ENCODE results near the gene MON1A. TPM values are rescaled to one million over a fixed set of nuclear protein-coding genes. Genes with fewer than 3 reads are reported as not detected.
"Not testable (repeated sequence)": the region's sequence is repeated elsewhere in the genome, so short reads cannot be mapped to it uniquely, and the experiment has no call there.

Gene MON1A
- total RNA-seq, 1 donor from 2014 or later, result 18.1 TPM

- no peak for DNase-seq (ENCODE audit: low read depth)
These were observed 1.8 kb downstream of the MON1A start for GRCh38 chr3:49927798-49928197.

GRCh38 chr3:49926117-49926728 is 3.4 kb downstream of the MON1A start:
- no peak for DNase-seq (ENCODE audit: low read depth)
- TF ChIP-seq CTCF (IDR thresholded peaks at IDR 0.05; ENCODE audit: insufficient read depth, low read length, poor library complexity, severe bottlenecking), result no peak
- Histone ChIP-seq H3K4me3 (ENCODE audit: low read depth, low read length) (no peak overlapping the region), H3K36me3 (ENCODE audit: control insufficient read depth, insufficient read depth, low read length) (no peaks in the 10 kb centered on the region), H3K27me3 (ENCODE audit: control insufficient read depth, insufficient read depth, low read length) (no peaks in the 10 kb centered on the region)

More at GRCh38 chr3:49927798-49928197, 1.8 kb downstream of the MON1A start:
- TF ChIP-seq CTCF (IDR thresholded peaks at IDR 0.05; ENCODE audit: insufficient read depth, low read length, poor library complexity, severe bottlenecking), result no peak
- Histone ChIP-seq H3K27me3 (ENCODE audit: control insufficient read depth, insufficient read depth, low read length) (no peaks in the 10 kb centered on the region), H3K36me3 (ENCODE audit: control insufficient read depth, insufficient read depth, low read length) (no peaks in the 10 kb centered on the region), H3K4me3 (ENCODE audit: low read depth, low read length) (no peak overlapping the region)

GRCh38 chr3:49925485-49925884 is 4.1 kb downstream of the MON1A start:
- Histone ChIP-seq H3K36me3 (ENCODE audit: control insufficient read depth, insufficient read depth, low read length) (no peaks in the 10 kb centered on the region), H3K27me3 (ENCODE audit: control insufficient read depth, insufficient read depth, low read length) (no peaks in the 10 kb centered on the region), H3K4me3 (ENCODE audit: low read depth, low read length) (no peak overlapping the region)
- no peak for DNase-seq (ENCODE audit: low read depth)
- TF ChIP-seq CTCF (IDR thresholded peaks at IDR 0.05; ENCODE audit: insufficient read depth, low read length, poor library complexity, severe bottlenecking), result no peak

- Histone ChIP-seq H3K27me3 (ENCODE audit: control insufficient read depth, insufficient read depth, low read length) (no peaks in the 10 kb centered on the region), H3K36me3 (ENCODE audit: control insufficient read depth, insufficient read depth, low read length) (no peaks in the 10 kb centered on the region), H3K4me3 (ENCODE audit: low read depth, low read length) (no peak overlapping the region)
- TF ChIP-seq CTCF (IDR thresholded peaks at IDR 0.05; ENCODE audit: insufficient read depth, low read length, poor library complexity, severe bottlenecking), result no peak
- DNase-seq (ENCODE audit: low read depth), result no peak
These were observed 4.9 kb downstream of the MON1A start for GRCh38 chr3:49924683-49925082.

- H3K27me3 ChIP-seq (ENCODE audit: control insufficient read depth, insufficient read depth, low read length); DNase-seq (ENCODE audit: low read depth); H3K4me3 ChIP-seq (ENCODE audit: low read depth, low read length); H3K36me3 ChIP-seq (ENCODE audit: control insufficient read depth, insufficient read depth, low read length): not testable (repeated sequence)
These were observed 11.6 kb downstream of the MON1A start for GRCh38 chr3:49917806-49918590.

GRCh38 chr3:49916686-49917085 is 12.9 kb downstream of the MON1A start:
- TF ChIP-seq CTCF (IDR thresholded peaks at IDR 0.05; ENCODE audit: insufficient read depth, low read length, poor library complexity, severe bottlenecking), result no peak
- Histone ChIP-seq H3K4me3 (ENCODE audit: low read depth, low read length) (no peak overlapping the region), H3K36me3 (ENCODE audit: control insufficient read depth, insufficient read depth, low read length) (no peaks in the 10 kb centered on the region), H3K27me3 (ENCODE audit: control insufficient read depth, insufficient read depth, low read length) (no peaks in the 10 kb centered on the region)
- no peak for DNase-seq (ENCODE audit: low read depth)
